ENCODE data around the gene CCN5. TPM values are rescaled to one million over a fixed set of nuclear protein-coding genes. Genes with fewer than 3 reads are reported as not detected.
A peak's percentile ranks its signal among the peaks of the same experiment; 100 is the strongest.

CCN5 gene
- total and polyA plus RNA-seq, 2 of the 13 experiments (the other 11 are each of a cell fraction or from before 2014, with no cell fraction given), result 0.12 TPM; not detected in 1

- TF ChIP-seq, protein P1, sequence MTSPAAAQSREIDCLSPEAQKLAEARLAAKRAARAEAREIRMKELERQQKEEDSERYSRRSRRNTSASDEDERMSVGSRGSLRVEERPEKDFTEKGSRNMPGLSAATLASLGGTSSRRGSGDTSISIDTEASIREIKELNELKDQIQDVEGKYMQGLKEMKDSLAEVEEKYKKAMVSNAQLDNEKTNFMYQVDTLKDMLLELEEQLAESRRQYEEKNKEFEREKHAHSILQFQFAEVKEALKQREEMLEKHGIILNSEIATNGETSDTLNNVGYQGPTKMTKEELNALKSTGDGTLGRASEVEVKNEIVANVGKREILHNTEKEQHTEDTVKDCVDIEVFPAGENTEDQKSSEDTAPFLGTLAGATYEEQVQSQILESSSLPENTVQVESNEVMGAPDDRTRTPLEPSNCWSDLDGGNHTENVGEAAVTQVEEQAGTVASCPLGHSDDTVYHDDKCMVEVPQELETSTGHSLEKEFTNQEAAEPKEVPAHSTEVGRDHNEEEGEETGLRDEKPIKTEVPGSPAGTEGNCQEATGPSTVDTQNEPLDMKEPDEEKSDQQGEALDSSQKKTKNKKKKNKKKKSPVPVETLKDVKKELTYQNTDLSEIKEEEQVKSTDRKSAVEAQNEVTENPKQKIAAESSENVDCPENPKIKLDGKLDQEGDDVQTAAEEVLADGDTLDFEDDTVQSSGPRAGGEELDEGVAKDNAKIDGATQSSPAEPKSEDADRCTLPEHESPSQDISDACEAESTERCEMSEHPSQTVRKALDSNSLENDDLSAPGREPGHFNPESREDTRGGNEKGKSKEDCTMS (CRISPR knock-in tag; conservative IDR thresholded peaks at IDR 0.05), result 0 out of 2 replicates have a peak, but pooled peaks have one; percentile 91
- no peak for TF ChIP-seq ATF1 (CRISPR knock-in tag; IDR thresholded peaks at IDR 0.05)
- TF ChIP-seq ZBTB46 (CRISPR knock-in tag; IDR thresholded peaks at IDR 0.05; ENCODE audit: borderline replicate concordance), result no peak
- TF ChIP-seq E2F2 (CRISPR knock-in tag; IDR thresholded peaks at IDR 0.05; ENCODE audit: borderline replicate concordance), result no peak
- no peak for TF ChIP-seq ZNF33A (CRISPR knock-in tag; IDR thresholded peaks at IDR 0.05; ENCODE audit: borderline replicate concordance)
- no peak for TF ChIP-seq ZBTB42 (CRISPR knock-in tag; IDR thresholded peaks at IDR 0.05)
- TF ChIP-seq YEATS2 (CRISPR knock-in tag; IDR thresholded peaks at IDR 0.05; ENCODE audit: borderline replicate concordance), result no peak
- TF ChIP-seq PPARG (CRISPR knock-in tag; conservative IDR thresholded peaks at IDR 0.05), result no peak
- no peak for TF ChIP-seq ZNF253 (CRISPR knock-in tag; IDR thresholded peaks at IDR 0.05; ENCODE audit: borderline replicate concordance)
- no peak for TF ChIP-seq MXI1 (IDR thresholded peaks at IDR 0.05; ENCODE audit: borderline replicate concordance, low read depth, low read length)
- no peak for TF ChIP-seq NFRKB (IDR thresholded peaks at IDR 0.05)
- TF ChIP-seq, protein P2, sequence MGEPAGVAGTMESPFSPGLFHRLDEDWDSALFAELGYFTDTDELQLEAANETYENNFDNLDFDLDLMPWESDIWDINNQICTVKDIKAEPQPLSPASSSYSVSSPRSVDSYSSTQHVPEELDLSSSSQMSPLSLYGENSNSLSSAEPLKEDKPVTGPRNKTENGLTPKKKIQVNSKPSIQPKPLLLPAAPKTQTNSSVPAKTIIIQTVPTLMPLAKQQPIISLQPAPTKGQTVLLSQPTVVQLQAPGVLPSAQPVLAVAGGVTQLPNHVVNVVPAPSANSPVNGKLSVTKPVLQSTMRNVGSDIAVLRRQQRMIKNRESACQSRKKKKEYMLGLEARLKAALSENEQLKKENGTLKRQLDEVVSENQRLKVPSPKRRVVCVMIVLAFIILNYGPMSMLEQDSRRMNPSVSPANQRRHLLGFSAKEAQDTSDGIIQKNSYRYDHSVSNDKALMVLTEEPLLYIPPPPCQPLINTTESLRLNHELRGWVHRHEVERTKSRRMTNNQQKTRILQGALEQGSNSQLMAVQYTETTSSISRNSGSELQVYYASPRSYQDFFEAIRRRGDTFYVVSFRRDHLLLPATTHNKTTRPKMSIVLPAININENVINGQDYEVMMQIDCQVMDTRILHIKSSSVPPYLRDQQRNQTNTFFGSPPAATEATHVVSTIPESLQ (CRISPR knock-in tag; conservative IDR thresholded peaks at IDR 0.05), result no peak
- TF ChIP-seq EZH2 (conservative IDR thresholded peaks at IDR 0.05; ENCODE audit: low read depth, low read length), result no peak
- no peak for TF ChIP-seq KLF11 (CRISPR knock-in tag; IDR thresholded peaks at IDR 0.05)
- TF ChIP-seq SETDB1 (CRISPR knock-in tag; IDR thresholded peaks at IDR 0.05; ENCODE audit: borderline replicate concordance), result no peak
- no peak for TF ChIP-seq NFATC3 (CRISPR knock-in tag; IDR thresholded peaks at IDR 0.05)
- no peak for TF ChIP-seq ZNF512 (CRISPR knock-in tag; IDR thresholded peaks at IDR 0.05)
- TF ChIP-seq SNAPC2 (CRISPR knock-in tag; IDR thresholded peaks at IDR 0.05), result 0 out of 2 replicates have a peak, but pooled peaks have one; percentile 51
- TF ChIP-seq ZBTB21 (CRISPR knock-in tag; IDR thresholded peaks at IDR 0.05), result peak; percentile 60; the same call in 1 of the 2 replicates
- TF ChIP-seq GFI1 (CRISPR knock-in tag; IDR thresholded peaks at IDR 0.05; ENCODE audit: borderline replicate concordance), result no peak
Measured at GRCh38 chr20:44776980-44777379, 61.8 kb downstream of the CCN5 start (continued).
